K562 (cell line): Measurements from ENCODE around the gene DNAAF3. TPM values are rescaled to one million over a fixed set of nuclear protein-coding genes. Genes with fewer than 3 reads are reported as not detected.

ENCODE experiments used
- EWSR1 ChIP-seq: fragments of 450-650 bp; IDR thresholded peaks from 2 replicates; pipeline ENCODE4 v1.6.1; 2018; ENCODE audit warnings: borderline replicate concordance, mild to moderate bottlenecking, low read depth, moderate library complexity; ENCODE audit not compliant: partially characterized antibody
- HDAC2 ChIP-seq: fragments of 450-650 bp; IDR thresholded peaks from 2 replicates; pipeline ENCODE4 v1.6.1; 2016; ENCODE audit warnings: mild to moderate bottlenecking
- KLF16 ChIP-seq: IDR thresholded peaks from 2 replicates; pipeline ENCODE4 v1.6.1; 2016; ENCODE audit warnings: antibody characterized with exemption
- MXI1 ChIP-seq: IDR thresholded peaks from 2 replicates; pipeline ENCODE4 v1.6.1; 2011; ENCODE audit warnings: low read depth, mild to moderate bottlenecking, improper control_type of control experiment, low read length
- PRMT5 ChIP-seq: sonication (generic); formaldehyde crosslinking; IDR thresholded peaks from 2 replicates; pipeline ENCODE4 v1.5.0; 2020; ENCODE audit warnings: missing genetic modification reagents
- PTBP1 ChIP-seq: fragments of 200-400 bp; formaldehyde crosslinking; IDR thresholded peaks from 2 replicates; pipeline ENCODE4 v1.6.1; 2017; ENCODE audit warnings: low read depth, low read length
- RBFOX2 ChIP-seq: fragments of 200-400 bp; formaldehyde crosslinking; IDR thresholded peaks from 2 replicates; pipeline ENCODE4 v1.6.1; 2017; ENCODE audit warnings: low read depth, mild to moderate bottlenecking, low read length, moderate library complexity
- SRF ChIP-seq, 2 experiments: fragments of 250-450, 450-650 bp in 1 of 2; sonication (Bioruptor Pico) in 1 of 2; sonication (generic) in 1 of 2; formaldehyde crosslinking; IDR thresholded peaks; 2 replicates each; pipeline versions ENCODE4 v1.5.0 to v1.5.1; 2020 to 2022; ENCODE audit warnings: mild to moderate bottlenecking in 1 of 2, missing genetic modification reagents in 1 of 2
- TAF15 ChIP-seq: fragments of 200-400 bp; formaldehyde crosslinking; IDR thresholded peaks from 2 replicates; pipeline ENCODE4 v1.6.1; 2017; ENCODE audit warnings: mild to moderate bottlenecking, low read depth, low read length, moderate library complexity
- TBP ChIP-seq: optimal IDR thresholded peaks from 2 replicates; pipeline ENCODE3; 2011; ENCODE audit warnings: low read depth, low read length, improper control_type of control experiment
- ZEB2 ChIP-seq: fragments of 450-650 bp; IDR thresholded peaks from 2 replicates; pipeline ENCODE4 v1.6.1; 2016
- ZNF121 ChIP-seq: sonication (generic); formaldehyde crosslinking; conservative IDR thresholded peaks from 2 replicates; pipeline ENCODE4 v1.8.0; 2022; ENCODE audit warnings: missing genetic modification reagents
- ZNF232 ChIP-seq: sonication (generic); formaldehyde crosslinking; IDR thresholded peaks from 2 replicates; pipeline ENCODE4 v1.8.0; 2022; ENCODE audit warnings: mild to moderate bottlenecking, missing genetic modification reagents
- ZNF263 ChIP-seq: sonication (generic); formaldehyde crosslinking; IDR thresholded peaks from 2 replicates; pipeline ENCODE4 v1.8.0; 2022; ENCODE audit warnings: mild to moderate bottlenecking, missing genetic modification reagents, borderline replicate concordance
- ZNF354B ChIP-seq: fragments of 250-450 bp; sonication (Bioruptor Pico); IDR thresholded peaks from 2 replicates; pipeline ENCODE4 v1.4.0; 2020
- polyA plus RNA-seq, 8 experiments: library from polyadenylated mRNA; depleted of rRNA in 4 of 8; stranded (reverse) in 5 of 8; unstranded in 3 of 8; fragments of >200 nt; fragmentation: Nextera tagmentation in 2 of 8; fragmentation: Illumina TruSeq in 1 of 8; extraction: Ambion mirVana in 2 of 8; extraction: Trizol in 1 of 8; gene quantifications; 2 replicates each; pipeline versions ENCODE4 v1.2.1 to v1.2.3, GENCODE V29; 2011 to 2014; ENCODE audit warnings: inconsistent platforms in 1 of 8, missing spikeins in 1 of 8
- total RNA-seq, 7 experiments: library from RNA; depleted of rRNA in 6 of 7; stranded (reverse); fragments of >200 nt in 6 of 7; fragmentation: Illumina TruSeq in 2 of 7; extraction: Trizol in 2 of 7; gene quantifications; 2 replicates each; pipeline versions ENCODE4 v1.2.1 to v1.2.3, GENCODE V29; 2011 to 2021; ENCODE audit warnings: low replicate concordance in 1 of 7
- TF ChIP-seq, protein P1 (sequence below): fragments of 250-450 bp; sonication (Bioruptor Pico); IDR thresholded peaks from 2 replicates; pipeline ENCODE4 v1.5.0; 2021; ENCODE audit warnings: mild to moderate bottlenecking, moderate library complexity
- TF ChIP-seq, protein P2 (sequence below): fragments of 250-450 bp; sonication (Bioruptor Pico); IDR thresholded peaks from 2 replicates; pipeline ENCODE4 v1.5.0; 2021
- TF ChIP-seq, protein P3 (sequence below): sonication (generic); formaldehyde crosslinking; IDR thresholded peaks from 2 replicates; pipeline ENCODE4 v1.8.0; 2022; ENCODE audit warnings: mild to moderate bottlenecking, missing genetic modification reagents
- TF ChIP-seq, protein P4 (sequence below): sonication (generic); formaldehyde crosslinking; IDR thresholded peaks from 2 replicates; pipeline ENCODE4 v1.8.0; 2022; ENCODE audit warnings: mild to moderate bottlenecking, missing genetic modification reagents
- TF ChIP-seq, protein P5 (sequence below), 3 experiments: fragments of 200-800 bp in 1 of 3; sonication (Bioruptor generic) in 1 of 3; sonication (generic) in 1 of 3; formaldehyde crosslinking in 1 of 3; IDR thresholded peaks; 2 replicates each; pipeline versions ENCODE4 v1.6.1 to v1.8.0; 2016 to 2022; ENCODE audit warnings: mild to moderate bottlenecking in 2 of 3, missing compliant biosample characterization in 2 of 3, missing genetic modification characterization in 2 of 3, missing genetic modification reagents in 1 of 3

Gene DNAAF3
- total and polyA plus RNA-seq, 9 of the 15 experiments (the other 6 are each of a cell fraction or from before 2014, with no cell fraction given) = 21.6 to 61.5 (median 43.0) TPM

DNA sequence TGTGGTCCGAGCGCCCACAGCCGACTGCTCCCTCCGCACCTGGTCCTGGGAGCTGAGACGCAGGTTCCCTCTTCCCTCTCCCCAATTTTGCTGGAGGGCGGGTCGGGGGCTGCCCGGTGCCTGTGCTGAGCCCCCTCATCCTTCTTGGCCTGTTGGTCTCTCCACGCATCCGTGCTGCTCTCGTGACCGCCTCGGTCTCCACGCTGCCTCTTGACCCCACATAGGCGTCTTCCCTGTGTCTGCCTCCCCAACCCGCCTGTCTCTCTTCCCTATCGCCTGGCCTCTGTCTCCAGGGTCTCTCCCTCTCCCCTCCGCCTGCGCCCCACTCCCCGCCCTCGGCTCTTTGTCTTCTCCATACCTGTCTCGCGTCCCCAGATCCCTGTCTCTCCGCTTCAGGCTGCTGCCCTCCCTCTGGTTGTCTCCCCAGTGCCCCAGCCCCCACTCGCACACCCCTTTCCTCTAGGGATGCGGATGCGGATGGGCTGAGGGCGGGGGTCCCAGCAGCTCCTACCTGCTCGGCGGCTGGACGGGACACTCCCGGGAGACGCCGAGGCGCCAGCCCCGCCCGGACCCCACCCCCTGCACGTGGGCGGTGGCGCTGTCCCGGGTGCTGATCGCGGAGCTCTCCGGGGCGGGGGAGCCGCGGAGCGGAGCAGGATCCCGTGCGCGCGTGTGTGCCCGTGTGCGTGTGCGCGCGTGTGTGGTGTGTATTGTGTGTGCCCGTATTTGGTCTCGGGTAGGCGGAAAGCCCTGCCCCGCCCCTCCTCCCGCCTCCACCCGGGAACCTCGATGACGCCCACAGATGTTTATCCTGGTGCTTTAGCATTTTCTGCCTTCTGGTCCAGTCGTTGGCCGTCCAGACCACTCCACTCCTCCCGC lies 13.4 kb upstream of the DNAAF3 start, which contains the start of gene SYT5 (continued):
- TF ChIP-seq, protein P1, sequence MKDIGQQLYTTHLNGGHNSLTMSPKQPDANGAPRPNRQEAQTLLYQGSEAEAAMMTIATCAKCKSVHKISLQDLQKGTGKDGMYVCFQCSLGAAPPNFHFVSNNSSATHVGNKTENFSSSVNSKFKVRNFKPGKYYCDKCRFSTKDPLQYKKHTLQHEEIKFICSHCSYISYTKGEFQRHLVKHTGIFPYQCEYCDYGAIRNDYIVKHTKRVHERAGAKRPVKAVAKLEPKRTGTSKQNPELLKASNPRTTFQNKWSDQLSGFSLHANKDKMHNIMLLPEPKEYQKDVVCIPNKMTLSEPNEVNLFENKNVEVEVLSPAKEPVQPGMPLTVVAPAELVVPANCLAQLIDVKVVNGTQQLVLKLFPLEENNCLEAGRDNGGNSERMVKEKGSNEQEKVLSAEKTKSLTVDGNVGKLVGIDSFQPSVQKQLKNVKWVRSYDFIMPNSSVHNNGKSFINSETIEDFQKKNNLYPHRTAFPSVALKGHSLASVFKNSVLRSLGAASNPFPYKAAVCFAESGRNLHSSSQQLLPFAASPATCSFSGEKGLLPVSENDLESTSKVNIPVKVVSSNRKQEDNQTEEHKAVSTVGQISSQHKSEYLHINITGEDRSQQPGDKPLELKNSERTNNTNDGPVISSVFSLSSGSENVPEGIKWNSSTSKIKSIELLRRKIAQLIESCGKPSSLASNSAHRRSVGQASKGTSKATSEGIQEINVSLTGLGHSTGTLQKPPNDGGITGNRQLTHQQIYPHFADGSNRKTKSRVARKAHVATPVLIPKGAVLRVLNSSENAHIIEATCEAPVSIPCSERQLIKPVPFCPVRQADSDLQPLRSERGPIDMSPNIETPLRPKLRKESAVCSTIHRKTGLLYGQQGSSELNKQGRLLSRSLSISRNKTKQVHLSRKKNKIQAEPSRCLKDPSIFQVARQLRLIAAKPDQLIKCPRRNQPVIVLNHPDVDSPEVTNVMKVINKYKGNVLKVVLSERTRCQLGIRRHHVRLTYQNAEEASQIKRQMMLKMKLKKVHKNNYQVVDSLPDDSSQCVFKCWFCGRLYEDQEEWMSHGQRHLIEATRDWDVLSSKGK (CRISPR knock-in tag) = no peak
- TF ChIP-seq KLF16 (no peak), ZEB2 (peak; percentile 34; the same call in 1 of the 2 replicates), HDAC2 (peak; percentile 63; the same call in 1 of the 2 replicates), TAF15 (no peak), PTBP1 (no peak), EWSR1 (no peak), ZNF121 (CRISPR knock-in tag) (0 out of 2 replicates have a peak, but pooled peaks have one; percentile 23), SRF (CRISPR knock-in tag; IDR thresholded peaks at IDR 0.05) (peak in 1 of 2 experiments; percentile 83; a peak in 2 of 4 replicates), RBFOX2 (peak; percentile 23; the same call in 1 of the 2 replicates), ZNF354B (no peak), MXI1 (peak; percentile 98), PRMT5 (CRISPR knock-in tag) (peak; percentile 94), ZNF263 (peak; percentile 78), TBP (no peak), ZNF232 (CRISPR knock-in tag) (peak; percentile 94)
- TF ChIP-seq, protein P2, sequence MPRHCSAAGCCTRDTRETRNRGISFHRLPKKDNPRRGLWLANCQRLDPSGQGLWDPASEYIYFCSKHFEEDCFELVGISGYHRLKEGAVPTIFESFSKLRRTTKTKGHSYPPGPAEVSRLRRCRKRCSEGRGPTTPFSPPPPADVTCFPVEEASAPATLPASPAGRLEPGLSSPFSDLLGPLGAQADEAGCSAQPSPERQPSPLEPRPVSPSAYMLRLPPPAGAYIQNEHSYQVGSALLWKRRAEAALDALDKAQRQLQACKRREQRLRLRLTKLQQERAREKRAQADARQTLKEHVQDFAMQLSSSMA = no peak
- TF ChIP-seq, protein P3, sequence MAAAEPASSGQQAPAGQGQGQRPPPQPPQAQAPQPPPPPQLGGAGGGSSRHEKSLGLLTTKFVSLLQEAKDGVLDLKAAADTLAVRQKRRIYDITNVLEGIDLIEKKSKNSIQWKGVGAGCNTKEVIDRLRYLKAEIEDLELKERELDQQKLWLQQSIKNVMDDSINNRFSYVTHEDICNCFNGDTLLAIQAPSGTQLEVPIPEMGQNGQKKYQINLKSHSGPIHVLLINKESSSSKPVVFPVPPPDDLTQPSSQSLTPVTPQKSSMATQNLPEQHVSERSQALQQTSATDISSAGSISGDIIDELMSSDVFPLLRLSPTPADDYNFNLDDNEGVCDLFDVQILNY (CRISPR knock-in tag) = peak; percentile 90
- TF ChIP-seq, protein P4, sequence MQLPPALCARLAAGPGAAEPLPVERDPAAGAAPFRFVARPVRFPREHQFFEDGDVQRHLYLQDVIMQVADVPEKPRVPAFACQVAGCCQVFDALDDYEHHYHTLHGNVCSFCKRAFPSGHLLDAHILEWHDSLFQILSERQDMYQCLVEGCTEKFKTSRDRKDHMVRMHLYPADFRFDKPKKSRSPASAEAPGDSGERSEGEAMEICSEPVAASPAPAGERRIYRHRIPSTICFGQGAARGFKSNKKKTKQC (CRISPR knock-in tag) = peak; percentile 99
- TF ChIP-seq, protein P5, sequence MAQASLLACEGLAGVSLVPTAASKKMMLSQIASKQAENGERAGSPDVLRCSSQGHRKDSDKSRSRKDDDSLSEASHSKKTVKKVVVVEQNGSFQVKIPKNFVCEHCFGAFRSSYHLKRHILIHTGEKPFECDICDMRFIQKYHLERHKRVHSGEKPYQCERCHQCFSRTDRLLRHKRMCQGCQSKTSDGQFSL (CRISPR knock-in tag; IDR thresholded peaks at IDR 0.05) = 0 out of 2 replicates have a peak, but pooled peaks have one; percentile 55
- TF ChIP-seq, protein P5 (tag; IDR thresholded peaks at IDR 0.05) = no peak
